Kidney epithelial cell (primary cell): ENCODE data around the gene NAGLU. TPM values are rescaled to one million over a fixed set of nuclear protein-coding genes. Genes with fewer than 3 reads are reported as not detected.
"Not testable (repeated sequence)": the region's sequence is repeated elsewhere in the genome, so short reads cannot be mapped to it uniquely, and the experiment has no call there.

Experiments
- DNase-seq: peaks from one replicate; pipeline ENCODE4 v3.0.0-alpha.2; 2010; ENCODE audit warnings: low read depth
- H3K27me3 ChIP-seq: 2 replicates; pipeline ENCODE4 v1.6.0; 2011; ENCODE audit warnings: low read length; ENCODE audit not compliant: control insufficient read depth, insufficient read depth
- H3K36me3 ChIP-seq: 2 replicates; pipeline ENCODE4 v1.5.1; 2011; ENCODE audit warnings: low read length; ENCODE audit not compliant: control insufficient read depth, insufficient read depth
- H3K4me3 ChIP-seq: 2 replicates; pipeline ENCODE4 v1.5.1; 2011; ENCODE audit warnings: low read depth, mild to moderate bottlenecking, control low read depth, low read length
- CTCF ChIP-seq: IDR thresholded peaks from 2 replicates; pipeline ENCODE4 v1.5.1; 2011; ENCODE audit warnings: mild to moderate bottlenecking, moderate library complexity, low read length, control low read depth, inconsistent platforms; ENCODE audit not compliant: insufficient read depth, poor library complexity, severe bottlenecking
- total RNA-seq: library from RNA; depleted of rRNA; stranded (reverse); fragments of >200 nt; gene quantifications from 2 replicates; pipeline ENCODE4 v1.2.3, GENCODE V29; 2015

Gene NAGLU
- total RNA-seq, 1 donor from 2014 or later = 46.2 TPM

- Histone ChIP-seq H3K27me3 (no peaks in the 10 kb centered on the region), H3K4me3 (no peak overlapping the region), H3K36me3 (peaks cover 1% of the 10 kb centered on the region)
- no peak for TF ChIP-seq CTCF
- no peak for DNase-seq
Observed at GRCh38 chr17:42547001-42547461, 11.0 kb downstream of the NAGLU start.

GRCh38 chr17:42547698-42548069 lies 11.6 kb downstream of the NAGLU start:
- Histone ChIP-seq H3K4me3 (no peak overlapping the region), H3K27me3 (no peaks in the 10 kb centered on the region), H3K36me3 (peaks cover under 1% of the 10 kb centered on the region)
- no peak for TF ChIP-seq CTCF
- DNase-seq = no peak

- DNase-seq = no peak
Observed at GRCh38 chr17:42548070-42548837, 12.2 kb downstream of the NAGLU start.

GRCh38 chr17:42548993-42549755 lies 13.1 kb downstream of the NAGLU start:
- H3K27me3 ChIP-seq = no peaks in the 10 kb centered on the region
- DNase-seq = no peak
- H3K36me3 ChIP-seq = no peaks in the 10 kb centered on the region
- peak overlapping the region; percentile 52 for H3K4me3 ChIP-seq
- no peak for TF ChIP-seq CTCF

More at GRCh38 chr17:42548070-42548837, 12.2 kb downstream of the NAGLU start:
- H3K4me3 ChIP-seq = peak overlapping the region; percentile 52
- no peaks in the 10 kb centered on the region for H3K27me3 ChIP-seq
- no peaks in the 10 kb centered on the region for H3K36me3 ChIP-seq
- peak; percentile 70 for TF ChIP-seq CTCF

- not testable (repeated sequence) for DNase-seq, H3K36me3 ChIP-seq, H3K27me3 ChIP-seq
- H3K4me3 ChIP-seq = peak within 1 kb of the TSS; percentile 77
Observed at GRCh38 chr17:42552736-42553135, 16.7 kb downstream of the NAGLU start, which contains the start of gene HSD17B1. HSD17B1 (plus strand) TSS chr17:42552923; CDS start chr17:42552934, 11 bp downstream.

GRCh38 chr17:42553161-42553818 lies 17.2 kb downstream of the NAGLU start:
- peak; percentile 25 for TF ChIP-seq CTCF
- Histone ChIP-seq H3K4me3 (peak overlapping the region; percentile 77), H3K27me3 (no peaks in the 10 kb centered on the region), H3K36me3 (no peaks in the 10 kb centered on the region)
- no peak for DNase-seq
